Trophoblast cell (in vitro differentiated cells and primary cell): ENCODE measurements around the gene EXOC3.

Experiments used
- DNase-seq, 2 donors: peaks; one replicate each; pipeline ENCODE4 v3.0.0-alpha.2; 2016
- H2AFZ ChIP-seq: 2 replicates; pipeline ENCODE4 v1.6.1; 2013; ENCODE audit warnings: low read length, moderate library complexity, mild to moderate bottlenecking; ENCODE audit not compliant: insufficient read depth, poor library complexity
- H2AK5ac ChIP-seq: 2 replicates; pipeline ENCODE4 v1.6.1; 2013; ENCODE audit warnings: mild to moderate bottlenecking, low read length
- H2BK120ac ChIP-seq: 2 replicates; pipeline ENCODE4 v1.6.1; 2013; ENCODE audit warnings: low read length, mild to moderate bottlenecking, moderate library complexity; ENCODE audit not compliant: insufficient read depth, poor library complexity
- H2BK12ac ChIP-seq: 2 replicates; pipeline ENCODE4 v1.6.1; 2013; ENCODE audit warnings: mild to moderate bottlenecking, low read length, moderate library complexity
- H2BK5ac ChIP-seq: 2 replicates; pipeline ENCODE4 v1.6.1; 2013; ENCODE audit warnings: low read length, low read depth, moderate library complexity, mild to moderate bottlenecking; ENCODE audit not compliant: poor library complexity
- H3K14ac ChIP-seq: 2 replicates; pipeline ENCODE4 v1.6.1; 2013; ENCODE audit warnings: mild to moderate bottlenecking, low read length
- H3K18ac ChIP-seq: 2 replicates; pipeline ENCODE4 v1.6.1; 2013; ENCODE audit warnings: mild to moderate bottlenecking, low read length
- H3K23ac ChIP-seq: 2 replicates; pipeline ENCODE4 v1.6.1; 2013; ENCODE audit warnings: low read length
- H3K27ac ChIP-seq: 2 replicates; pipeline ENCODE4 v1.5.1; 2013; ENCODE audit warnings: low read depth, mild to moderate bottlenecking, inconsistent platforms, low read length, moderate library complexity
- H3K27me3 ChIP-seq: 2 replicates; pipeline ENCODE4 v1.6.1; 2013; ENCODE audit warnings: inconsistent platforms, mild to moderate bottlenecking, low read length, moderate library complexity; ENCODE audit not compliant: insufficient read depth
- H3K36me3 ChIP-seq, 2 experiments: 1 replicate in 1 of 2; 2 replicates in 1 of 2; pipeline ENCODE4 v1.6.1; 2013; ENCODE audit warnings: low read length in 2 of 2, mild to moderate bottlenecking in 2 of 2, moderate library complexity in 1 of 2; ENCODE audit not compliant: insufficient read depth in 2 of 2, control insufficient read depth in 1 of 2
- H3K4ac ChIP-seq: 2 replicates; pipeline ENCODE4 v1.6.1; 2013; ENCODE audit warnings: low read depth, mild to moderate bottlenecking, low read length, moderate library complexity
- H3K4me1 ChIP-seq, 2 experiments: 1 replicate in 1 of 2; 2 replicates in 1 of 2; pipeline ENCODE4 v1.6.1; 2013; ENCODE audit warnings: low read length in 2 of 2, mild to moderate bottlenecking in 2 of 2, moderate library complexity in 1 of 2; ENCODE audit not compliant: insufficient read depth in 2 of 2, control insufficient read depth in 1 of 2
- H3K4me2 ChIP-seq: 2 replicates; pipeline ENCODE4 v1.6.1; 2013; ENCODE audit warnings: inconsistent platforms, mild to moderate bottlenecking, low read length, moderate library complexity
- H3K4me3 ChIP-seq: 2 replicates; pipeline ENCODE4 v1.5.1; 2013; ENCODE audit warnings: mild to moderate bottlenecking, low read depth, low read length, inconsistent platforms
- H3K79me1 ChIP-seq: one replicate; pipeline ENCODE4 v1.6.1; 2013; ENCODE audit warnings: low read length
- H3K79me2 ChIP-seq: 2 replicates; pipeline ENCODE4 v1.6.1; 2013; ENCODE audit warnings: low read length, mild to moderate bottlenecking; ENCODE audit not compliant: control insufficient read depth, insufficient read depth, poor library complexity
- H3K9ac ChIP-seq: 2 replicates; pipeline ENCODE4 v1.6.1; 2013; ENCODE audit warnings: mild to moderate bottlenecking, low read length
- H3K9me3 ChIP-seq: 2 replicates; pipeline ENCODE4 v1.6.1; 2013; ENCODE audit warnings: low read depth, mild to moderate bottlenecking, control low read depth, inconsistent platforms, low read length; ENCODE audit not compliant: insufficient read depth
- H4K12ac ChIP-seq: 2 replicates; pipeline ENCODE4 v1.6.1; 2013; ENCODE audit warnings: low read depth, mild to moderate bottlenecking, low read length, moderate library complexity
- H4K8ac ChIP-seq: 2 replicates; pipeline ENCODE4 v1.6.1; 2013; ENCODE audit warnings: low read depth, mild to moderate bottlenecking, low read length, moderate library complexity
- H4K91ac ChIP-seq: one replicate; pipeline ENCODE4 v1.6.1; 2013; ENCODE audit warnings: low read depth, mild to moderate bottlenecking, low read length, moderate library complexity
- WGBS: extraction: QIAGEN DNeasy Blood & Tissue Kit; methylation state at CpG from one replicate; pipeline ENCODE4 v1.1.7; 2013; ENCODE audit warnings: missing lambda C conversion rate; ENCODE audit not compliant: insufficient read length, insufficient coverage; ENCODE audit errors: extremely low coverage; 5-methylcytosine and 5-hydroxymethylcytosine counted together

The EXOC3 gene

GRCh38 chr5:482021-482420 is 39.0 kb downstream of the EXOC3 start:
- Histone ChIP-seq H3K23ac (no peak overlapping the region), H3K79me1 (no peaks in the 10 kb centered on the region), H4K8ac (no peak overlapping the region), H4K91ac (no peak overlapping the region), H2AFZ (no peak overlapping the region), H3K79me2 (no peaks in the 10 kb centered on the region), H3K4ac (no peak overlapping the region), H2AK5ac (no peak overlapping the region), H3K36me3 (no peaks in the 10 kb centered on the region), H2BK12ac (no peak overlapping the region), H3K4me3 (no peak overlapping the region), H4K12ac (no peak overlapping the region), H2BK120ac (no peak overlapping the region), H3K18ac (no peak overlapping the region), H3K9ac (no peak overlapping the region), H3K27ac (no peak overlapping the region), H3K27me3 (no peaks in the 10 kb centered on the region), H2BK5ac (no peak overlapping the region), H3K9me3 (no peaks in the 10 kb centered on the region), H3K14ac (no peak overlapping the region), H3K4me1 (no peaks in the 10 kb centered on the region), H3K4me2 (no peak overlapping the region)
- DNase-seq: no peak
- no CpG with 5 or more reads among the region's 24 CpGs for WGBS

DNA sequence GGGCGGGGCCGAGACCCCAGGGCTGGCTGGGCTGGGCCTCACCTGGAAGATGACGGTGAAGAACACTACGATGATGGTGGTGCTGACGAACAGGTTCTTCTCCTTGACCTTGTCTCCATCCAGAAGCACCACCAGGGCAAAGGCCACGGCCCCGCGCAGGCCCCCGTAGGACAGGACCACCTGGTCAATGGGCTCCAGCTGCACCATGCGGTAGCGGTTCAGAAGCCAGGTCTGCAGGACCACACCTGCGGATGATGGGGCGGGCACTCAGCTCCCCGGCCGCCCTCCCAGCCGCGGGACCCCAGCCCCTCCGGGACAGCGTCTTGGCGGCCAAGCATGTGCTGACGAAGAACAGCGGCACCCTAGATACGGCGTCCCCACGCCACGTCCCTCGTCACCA is 39.5 kb downstream of the EXOC3 start:
- H3K4me2 ChIP-seq: no peak overlapping the region
- no peak overlapping the region for H2BK5ac ChIP-seq
- no peak overlapping the region for H3K27ac ChIP-seq
- H3K4ac ChIP-seq: no peak overlapping the region
- H4K8ac ChIP-seq: no peak overlapping the region
- no peaks in the 10 kb centered on the region for H3K79me1 ChIP-seq
- no peak overlapping the region for H3K9ac ChIP-seq
- H3K14ac ChIP-seq: no peak overlapping the region
- no peaks in the 10 kb centered on the region for H3K4me1 ChIP-seq
- no peaks in the 10 kb centered on the region for H3K79me2 ChIP-seq
- no peak overlapping the region for H2AK5ac ChIP-seq
- H3K27me3 ChIP-seq: no peaks in the 10 kb centered on the region
- H4K12ac ChIP-seq: no peak overlapping the region
- no peak overlapping the region for H3K18ac ChIP-seq
- no peak for DNase-seq
- H2AFZ ChIP-seq: no peak overlapping the region
- H3K23ac ChIP-seq: no peak overlapping the region
- H4K91ac ChIP-seq: no peak overlapping the region
- no peak overlapping the region for H3K4me3 ChIP-seq
- H2BK120ac ChIP-seq: no peak overlapping the region
- no peak overlapping the region for H2BK12ac ChIP-seq
- no peaks in the 10 kb centered on the region for H3K9me3 ChIP-seq
- WGBS: no CpG with 5 or more reads among the region's 27 CpGs
- H3K36me3 ChIP-seq: no peaks in the 10 kb centered on the region

DNA sequence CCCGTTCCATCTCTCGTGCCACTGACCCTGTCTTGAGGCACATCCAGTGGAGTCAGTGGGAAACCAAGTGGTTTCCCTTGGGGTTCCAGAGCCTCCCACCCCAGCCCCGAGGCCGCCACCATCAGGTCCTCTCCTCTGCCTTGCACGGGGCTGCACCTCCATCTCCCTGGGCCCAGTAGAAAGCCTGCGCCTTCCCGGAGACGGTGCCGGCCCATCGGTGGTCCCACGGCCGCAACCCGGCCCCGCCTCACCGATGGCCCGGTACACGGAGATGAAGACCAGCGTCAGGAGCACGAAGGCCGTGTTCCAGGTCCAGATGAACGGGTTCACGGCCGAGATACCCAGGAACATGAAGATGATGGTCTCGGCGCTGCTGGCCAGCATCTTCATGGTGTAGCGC is 40.0 kb downstream of the EXOC3 start:
- no peak for DNase-seq
- Histone ChIP-seq H2BK12ac (no peak overlapping the region), H3K4ac (no peak overlapping the region), H2BK5ac (no peak overlapping the region), H3K23ac (no peak overlapping the region), H3K9ac (no peak overlapping the region), H3K27ac (no peak overlapping the region), H4K91ac (no peak overlapping the region), H3K4me3 (no peak overlapping the region), H2BK120ac (no peak overlapping the region), H2AK5ac (no peak overlapping the region), H3K4me1 (no peaks in the 10 kb centered on the region), H3K4me2 (no peak overlapping the region), H3K9me3 (no peaks in the 10 kb centered on the region), H4K8ac (no peak overlapping the region), H3K27me3 (no peaks in the 10 kb centered on the region), H4K12ac (no peak overlapping the region), H3K36me3 (no peaks in the 10 kb centered on the region), H3K14ac (no peak overlapping the region), H2AFZ (no peak overlapping the region), H3K79me1 (no peaks in the 10 kb centered on the region), H3K18ac (no peak overlapping the region), H3K79me2 (no peaks in the 10 kb centered on the region)
- no CpG with 5 or more reads among the region's 26 CpGs for WGBS

GRCh38 chr5:483434-484140 is 40.6 kb downstream of the EXOC3 start:
- DNase-seq: no peak
- Histone ChIP-seq H2BK120ac (no peak overlapping the region), H3K4me2 (no peak overlapping the region), H3K23ac (no peak overlapping the region), H3K4me1 (no peaks in the 10 kb centered on the region), H2BK12ac (no peak overlapping the region), H3K79me2 (no peaks in the 10 kb centered on the region), H3K14ac (no peak overlapping the region), H3K9ac (no peak overlapping the region), H4K12ac (no peak overlapping the region), H3K4me3 (no peak overlapping the region), H3K18ac (no peak overlapping the region), H4K91ac (no peak overlapping the region), H3K27ac (no peak overlapping the region), H2AK5ac (no peak overlapping the region), H4K8ac (no peak overlapping the region), H3K27me3 (no peaks in the 10 kb centered on the region), H2AFZ (no peak overlapping the region), H3K36me3 (no peaks in the 10 kb centered on the region), H3K4ac (no peak overlapping the region), H2BK5ac (no peak overlapping the region), H3K9me3 (no peaks in the 10 kb centered on the region), H3K79me1 (no peaks in the 10 kb centered on the region)
- no CpG with 5 or more reads among the region's 34 CpGs for WGBS
